Hepatocyte (in vitro differentiated cells): ENCODE measurements around the gene COPZ2. TPM values are rescaled to one million over a fixed set of nuclear protein-coding genes. Genes with fewer than 3 reads are reported as not detected.
A peak's percentile ranks its signal among the peaks of the same experiment; 100 is the strongest.

Experiments used
- DNase-seq: peaks from one replicate; pipeline ENCODE4 v3.0.0-alpha.2; 2016; ENCODE audit warnings: low spot score
- H2AFZ ChIP-seq: fragments of 200-600 bp; sonication (generic); 2 replicates; pipeline ENCODE4 v1.6.0; 2016; ENCODE audit warnings: antibody characterized with exemption, mild to moderate bottlenecking
- H3K27ac ChIP-seq: fragments of 200-600 bp; sonication (generic); 2 replicates; pipeline ENCODE4 v1.5.1; 2016; ENCODE audit warnings: mild to moderate bottlenecking
- H3K27me3 ChIP-seq: fragments of 200-600 bp; sonication (generic); 2 replicates; pipeline ENCODE4 v1.6.1; 2016
- H3K36me3 ChIP-seq: fragments of 200-600 bp; sonication (generic); replicated peaks from 2 replicates; pipeline ENCODE4 v1.5.1; 2016; ENCODE audit warnings: low read depth; ENCODE audit not compliant: insufficient read depth
- H3K4me1 ChIP-seq: fragments of 200-600 bp; sonication (generic); 2 replicates; pipeline ENCODE4 v1.5.1; 2016; ENCODE audit warnings: mild to moderate bottlenecking, moderate library complexity; ENCODE audit not compliant: insufficient read depth
- H3K4me2 ChIP-seq: fragments of 200-600 bp; sonication (generic); 2 replicates; pipeline ENCODE4 v1.6.0; 2016
- H3K4me3 ChIP-seq: fragments of 200-600 bp; sonication (generic); 2 replicates; pipeline ENCODE4 v1.5.1; 2016; ENCODE audit warnings: mild to moderate bottlenecking
- H3K79me2 ChIP-seq: fragments of 200-600 bp; sonication (generic); 2 replicates; pipeline ENCODE4 v1.6.0; 2017; ENCODE audit warnings: mild to moderate bottlenecking
- H3K9me2 ChIP-seq: fragments of 200-600 bp; sonication (generic); replicated peaks from 2 replicates; pipeline ENCODE4 v1.6.0; 2017; ENCODE audit warnings: mild to moderate bottlenecking; ENCODE audit not compliant: insufficient read depth
- H3K9me3 ChIP-seq: fragments of 200-600 bp; sonication (generic); 2 replicates; pipeline ENCODE4 v1.5.1; 2016; ENCODE audit warnings: low read depth, mild to moderate bottlenecking
- H4K20me1 ChIP-seq: fragments of 200-600 bp; sonication (generic); 2 replicates; pipeline ENCODE4 v1.6.0; 2016; ENCODE audit warnings: mild to moderate bottlenecking; ENCODE audit not compliant: insufficient read depth, poor library complexity, severe bottlenecking
- CTCF ChIP-seq: fragments of 200-600 bp; sonication (generic); IDR thresholded peaks from 2 replicates; pipeline ENCODE4 v1.5.1; 2016; ENCODE audit warnings: antibody characterized with exemption, mild to moderate bottlenecking; ENCODE audit not compliant: poor library complexity
- EZH2 ChIP-seq: fragments of 200-600 bp; sonication (generic); IDR thresholded peaks from 2 replicates; pipeline ENCODE4 v1.6.1; 2016; ENCODE audit warnings: antibody characterized with exemption, mild to moderate bottlenecking, borderline replicate concordance
- EZH2phosphoT487 ChIP-seq: fragments of 200-600 bp; sonication (generic); IDR thresholded peaks from one replicate; pipeline ENCODE4 v1.6.1; 2018; ENCODE audit warnings: antibody characterized with exemption, mild to moderate bottlenecking, low read depth, moderate library complexity; ENCODE audit not compliant: unreplicated experiment, severe bottlenecking
- WGBS: methylation state at CpG from one replicate; pipeline ENCODE4 v1.1.6; 2016; ENCODE audit warnings: low lambda C conversion rate; ENCODE audit errors: missing lambda C conversion rate; 5-methylcytosine and 5-hydroxymethylcytosine counted together
- polyA plus RNA-seq: library from polyadenylated mRNA; unstranded; fragments of >200 nt; fragmentation: Nextera tagmentation; extraction: Ambion mirVana; gene quantifications from 2 replicates; pipeline ENCODE4 v1.2.1, GENCODE V29; 2016
- total RNA-seq: library from RNA; depleted of rRNA; stranded (reverse); fragments of >200 nt; gene quantifications from 2 replicates; pipeline ENCODE4 v1.2.3, GENCODE V29; 2014

COPZ2 gene
- total and polyA plus RNA-seq, 2 experiments from 2014 or later = 36.0 to 139 TPM

- no peak for DNase-seq
- Histone ChIP-seq H3K79me2 (no peaks in the 10 kb centered on the region), H4K20me1 (no peaks in the 10 kb centered on the region), H3K4me2 (no peak overlapping the region), H3K9me2 (no peaks in the 10 kb centered on the region), H3K27me3 (no peaks in the 10 kb centered on the region), H3K9me3 (no peaks in the 10 kb centered on the region), H2AFZ (no peak overlapping the region), H3K4me1 (peaks cover 1% of the 10 kb centered on the region), H3K27ac (no peak overlapping the region), H3K36me3 (no peaks in the 10 kb centered on the region), H3K4me3 (no peak overlapping the region)
- 60% methylated on average over 14 of the region's 14 CpGs for WGBS
- no peak for TF ChIP-seq EZH2phosphoT487
- no peak for TF ChIP-seq EZH2
- no peak for TF ChIP-seq CTCF
Measured at GRCh38 chr17:47982091-47982617, 55.4 kb downstream of the COPZ2 start.

DNA sequence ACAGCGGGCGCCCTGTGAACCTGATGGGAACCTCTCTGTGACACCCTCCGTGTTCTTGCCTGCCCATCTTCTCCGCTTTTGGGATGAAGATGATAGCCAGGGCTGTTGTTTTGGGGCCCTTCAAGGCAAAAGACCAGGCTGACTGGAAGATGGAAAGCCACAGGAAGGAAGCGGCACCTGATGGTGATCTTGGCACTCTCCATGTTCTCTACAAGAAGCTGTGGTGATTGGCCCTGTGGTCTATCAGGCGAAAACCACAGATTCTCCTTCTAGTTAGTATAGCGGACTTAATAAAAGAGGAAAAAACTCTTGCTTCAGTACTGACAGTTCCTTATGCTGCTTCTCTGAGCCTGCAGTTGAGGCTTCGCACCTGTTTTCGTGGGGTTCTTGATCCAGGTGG is 56.1 kb downstream of the COPZ2 start:
- H3K9me2 ChIP-seq = no peaks in the 10 kb centered on the region
- H4K20me1 ChIP-seq = no peaks in the 10 kb centered on the region
- no peaks in the 10 kb centered on the region for H3K9me3 ChIP-seq
- H3K79me2 ChIP-seq = no peaks in the 10 kb centered on the region
- no peak overlapping the region for H3K27ac ChIP-seq
- H2AFZ ChIP-seq = no peak overlapping the region
- WGBS = 96% methylated on average over 9 of the region's 9 CpGs
- no peaks in the 10 kb centered on the region for H3K36me3 ChIP-seq
- no peaks in the 10 kb centered on the region for H3K4me1 ChIP-seq
- no peak overlapping the region for H3K4me3 ChIP-seq
- no peak overlapping the region for H3K4me2 ChIP-seq
- no peak for TF ChIP-seq EZH2phosphoT487
- no peak for TF ChIP-seq EZH2
- no peak for TF ChIP-seq CTCF
- no peak for DNase-seq
- H3K27me3 ChIP-seq = no peaks in the 10 kb centered on the region

- no peaks in the 10 kb centered on the region for H3K79me2 ChIP-seq
- H3K9me2 ChIP-seq = no peaks in the 10 kb centered on the region
- H3K27ac ChIP-seq = no peak overlapping the region
- no peak overlapping the region for H3K4me3 ChIP-seq
- no peak overlapping the region for H3K4me2 ChIP-seq
- H4K20me1 ChIP-seq = no peaks in the 10 kb centered on the region
- H3K4me1 ChIP-seq = no peaks in the 10 kb centered on the region
- no peak overlapping the region for H2AFZ ChIP-seq
- H3K36me3 ChIP-seq = no peaks in the 10 kb centered on the region
- no peak for DNase-seq
- H3K27me3 ChIP-seq = no peaks in the 10 kb centered on the region
- H3K9me3 ChIP-seq = no peaks in the 10 kb centered on the region
- no peak for TF ChIP-seq CTCF
- TF ChIP-seq EZH2 = no peak
- no peak for TF ChIP-seq EZH2phosphoT487
Measured at GRCh38 chr17:47980541-47980940, 57.1 kb downstream of the COPZ2 start.

DNA sequence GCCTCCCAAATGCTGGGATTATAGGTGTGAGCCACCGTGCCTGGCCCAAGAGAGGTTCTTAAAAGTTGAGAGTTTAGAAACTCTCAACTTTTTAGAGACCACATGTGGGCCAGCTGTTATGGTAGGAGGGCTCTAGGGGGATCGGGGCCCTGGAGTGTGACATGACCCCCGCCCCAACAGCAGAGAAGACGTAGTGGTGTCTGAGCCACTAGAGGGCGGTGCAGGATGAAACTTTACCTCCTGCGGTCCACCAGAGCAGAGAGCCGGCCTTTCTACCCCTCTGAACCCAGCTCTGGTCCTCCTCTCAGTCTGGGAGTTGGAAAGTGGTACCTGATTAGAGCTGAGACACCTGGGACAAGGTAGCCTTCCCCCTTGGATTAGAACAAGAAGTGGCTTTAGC is 59.3 kb downstream of the COPZ2 start:
- H3K9me3 ChIP-seq = no peaks in the 10 kb centered on the region
- H3K36me3 ChIP-seq = no peaks in the 10 kb centered on the region
- WGBS = 25% methylated on average over 7 of the region's 7 CpGs
- H3K79me2 ChIP-seq = no peaks in the 10 kb centered on the region
- no peaks in the 10 kb centered on the region for H4K20me1 ChIP-seq
- TF ChIP-seq EZH2 (no peak), EZH2phosphoT487 (no peak), CTCF (peak; percentile 77)
- H3K27me3 ChIP-seq = no peaks in the 10 kb centered on the region
- H3K27ac ChIP-seq = no peak overlapping the region
- H3K4me1 ChIP-seq = no peaks in the 10 kb centered on the region
- no peak overlapping the region for H3K4me3 ChIP-seq
- no peak overlapping the region for H3K4me2 ChIP-seq
- DNase-seq = peak; percentile 78
- H3K9me2 ChIP-seq = no peaks in the 10 kb centered on the region
- no peak overlapping the region for H2AFZ ChIP-seq
